ENCODE measurements around the gene NUBPL. TPM values are rescaled to one million over a fixed set of nuclear protein-coding genes. Genes with fewer than 3 reads are reported as not detected.

Gene NUBPL
- total RNA-seq, 1 donor from 2014 or later = 12.5 TPM

DNA sequence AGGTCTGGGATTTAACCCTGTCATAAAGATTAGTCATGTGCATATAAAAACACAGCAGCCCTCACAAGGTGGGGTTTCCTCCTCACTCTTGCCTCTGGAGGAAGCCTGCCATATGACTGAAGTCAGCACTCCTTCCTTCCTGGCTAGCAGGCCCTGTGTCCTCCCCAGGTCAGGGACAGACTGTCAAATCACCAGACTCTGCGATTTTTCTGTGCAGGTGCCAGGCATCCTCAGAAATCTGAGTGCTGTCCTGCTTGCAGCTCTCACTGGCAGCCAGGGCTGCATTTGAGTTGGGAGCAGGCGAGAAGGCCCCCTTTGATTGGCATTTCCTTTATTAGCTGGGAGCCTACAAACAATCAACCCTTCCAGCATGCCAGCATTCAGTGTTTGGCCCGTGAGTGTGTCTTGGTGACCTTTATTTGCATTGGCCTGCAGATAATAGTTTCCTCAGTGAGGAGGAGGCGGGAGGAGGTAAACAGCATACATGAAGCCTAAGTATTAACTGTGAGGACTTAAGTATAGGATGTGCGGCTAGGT is 332.1 kb downstream of the NUBPL start:
- Mint-ChIP-seq H3K4me1 (ENCODE audit: low read depth, unreplicated experiment) (no peaks in the 10 kb centered on the region), H3K4me3 (ENCODE audit: unreplicated experiment) (no peak overlapping the region), H3K36me3 (ENCODE audit: unreplicated experiment) (no peaks in the 10 kb centered on the region), H3K9me3 (ENCODE audit: unreplicated experiment) (peaks cover 1% of the 10 kb centered on the region), H3K27ac (ENCODE audit: unreplicated experiment) (no peak overlapping the region), H3K27me3 (ENCODE audit: unreplicated experiment) (peaks cover 4% of the 10 kb centered on the region)
- DNase-seq = no peak
- TF ChIP-seq, protein P1, sequence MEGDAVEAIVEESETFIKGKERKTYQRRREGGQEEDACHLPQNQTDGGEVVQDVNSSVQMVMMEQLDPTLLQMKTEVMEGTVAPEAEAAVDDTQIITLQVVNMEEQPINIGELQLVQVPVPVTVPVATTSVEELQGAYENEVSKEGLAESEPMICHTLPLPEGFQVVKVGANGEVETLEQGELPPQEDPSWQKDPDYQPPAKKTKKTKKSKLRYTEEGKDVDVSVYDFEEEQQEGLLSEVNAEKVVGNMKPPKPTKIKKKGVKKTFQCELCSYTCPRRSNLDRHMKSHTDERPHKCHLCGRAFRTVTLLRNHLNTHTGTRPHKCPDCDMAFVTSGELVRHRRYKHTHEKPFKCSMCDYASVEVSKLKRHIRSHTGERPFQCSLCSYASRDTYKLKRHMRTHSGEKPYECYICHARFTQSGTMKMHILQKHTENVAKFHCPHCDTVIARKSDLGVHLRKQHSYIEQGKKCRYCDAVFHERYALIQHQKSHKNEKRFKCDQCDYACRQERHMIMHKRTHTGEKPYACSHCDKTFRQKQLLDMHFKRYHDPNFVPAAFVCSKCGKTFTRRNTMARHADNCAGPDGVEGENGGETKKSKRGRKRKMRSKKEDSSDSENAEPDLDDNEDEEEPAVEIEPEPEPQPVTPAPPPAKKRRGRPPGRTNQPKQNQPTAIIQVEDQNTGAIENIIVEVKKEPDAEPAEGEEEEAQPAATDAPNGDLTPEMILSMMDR (IDR thresholded peaks at IDR 0.05; ENCODE audit: partially characterized antibody, unreplicated experiment) = no peak

DNA sequence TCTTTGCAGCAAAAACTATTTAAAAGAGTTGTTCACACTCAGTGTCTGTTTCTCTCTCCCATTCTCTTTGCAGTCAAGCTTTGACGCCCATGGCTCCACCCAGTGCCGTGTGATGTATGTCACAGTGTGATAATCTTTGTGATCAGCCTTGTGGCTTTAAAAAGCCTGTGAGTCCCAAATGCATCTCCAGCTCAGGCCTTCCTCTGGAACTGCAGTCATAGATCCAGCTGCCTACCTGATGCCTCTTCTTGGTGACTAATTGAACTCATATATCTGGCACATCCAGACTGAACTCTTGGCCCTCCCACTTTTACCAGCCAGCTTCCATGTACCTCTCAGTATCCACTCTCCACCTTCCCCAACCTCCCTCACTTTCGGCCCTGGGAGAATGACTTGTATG is 333.1 kb downstream of the NUBPL start:
- Mint-ChIP-seq H3K27me3 (ENCODE audit: unreplicated experiment) (peaks cover 4% of the 10 kb centered on the region), H3K4me1 (ENCODE audit: low read depth, unreplicated experiment) (no peaks in the 10 kb centered on the region), H3K4me3 (ENCODE audit: unreplicated experiment) (no peak overlapping the region), H3K9me3 (ENCODE audit: unreplicated experiment) (no peaks in the 10 kb centered on the region), H3K36me3 (ENCODE audit: unreplicated experiment) (no peaks in the 10 kb centered on the region), H3K27ac (ENCODE audit: unreplicated experiment) (no peak overlapping the region)
- DNase-seq = no peak
- TF ChIP-seq, protein P1 (IDR thresholded peaks at IDR 0.05; ENCODE audit: partially characterized antibody, unreplicated experiment) = no peak

DNA sequence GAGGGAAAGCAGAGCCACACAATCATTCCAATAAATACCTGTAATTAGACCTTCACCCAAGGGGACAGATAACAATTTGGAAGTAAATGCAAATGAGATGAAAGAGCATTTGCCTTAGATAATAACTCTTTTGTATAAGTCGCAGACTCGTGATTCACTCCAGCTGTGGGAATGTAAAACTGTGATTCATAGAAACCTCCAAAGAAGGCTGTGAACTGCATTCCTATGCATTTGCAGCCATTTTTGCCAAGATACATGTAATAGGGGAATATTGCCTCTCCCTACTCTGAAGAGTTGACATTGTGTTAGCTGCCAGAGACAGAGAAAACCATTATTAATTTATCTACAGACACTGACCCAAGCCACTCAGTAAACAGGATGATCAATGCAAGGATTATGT is 334.0 kb downstream of the NUBPL start:
- no peak overlapping the region for H3K27ac Mint-ChIP-seq (ENCODE audit: unreplicated experiment)
- H3K9me3 Mint-ChIP-seq (ENCODE audit: unreplicated experiment) = no peaks in the 10 kb centered on the region
- TF ChIP-seq, protein P1 (IDR thresholded peaks at IDR 0.05; ENCODE audit: partially characterized antibody, unreplicated experiment) = no peak
- no peak for DNase-seq
- no peak overlapping the region for H3K4me3 Mint-ChIP-seq (ENCODE audit: unreplicated experiment)
- peaks cover 4% of the 10 kb centered on the region for H3K27me3 Mint-ChIP-seq (ENCODE audit: unreplicated experiment)
- H3K4me1 Mint-ChIP-seq (ENCODE audit: low read depth, unreplicated experiment) = no peaks in the 10 kb centered on the region
- H3K36me3 Mint-ChIP-seq (ENCODE audit: unreplicated experiment) = no peaks in the 10 kb centered on the region

DNA sequence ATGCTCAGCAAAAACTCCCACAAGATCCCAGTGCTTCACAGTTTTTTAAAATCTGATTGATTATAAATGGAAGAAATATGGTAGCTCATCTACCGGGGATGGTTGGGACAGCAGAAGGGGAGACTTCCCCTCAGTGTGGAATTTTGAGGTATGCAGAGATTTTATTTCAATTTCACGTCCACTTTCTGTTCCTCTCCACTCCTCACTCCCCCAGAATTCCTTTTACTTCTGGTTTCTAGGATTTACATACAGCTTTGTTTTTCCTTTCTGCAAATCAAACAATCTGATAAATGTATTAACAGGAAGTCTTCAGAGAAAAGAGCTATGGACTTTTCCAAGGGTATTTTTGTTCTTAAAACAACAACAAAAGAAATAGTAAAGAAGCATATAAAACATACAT is 334.4 kb downstream of the NUBPL start:
- DNase-seq = no peak
- Mint-ChIP-seq H3K27ac (ENCODE audit: unreplicated experiment) (no peak overlapping the region), H3K9me3 (ENCODE audit: unreplicated experiment) (no peaks in the 10 kb centered on the region), H3K36me3 (ENCODE audit: unreplicated experiment) (no peaks in the 10 kb centered on the region), H3K4me1 (ENCODE audit: low read depth, unreplicated experiment) (no peaks in the 10 kb centered on the region), H3K27me3 (ENCODE audit: unreplicated experiment) (peaks cover 4% of the 10 kb centered on the region), H3K4me3 (ENCODE audit: unreplicated experiment) (no peak overlapping the region)
- TF ChIP-seq, protein P1 (IDR thresholded peaks at IDR 0.05; ENCODE audit: partially characterized antibody, unreplicated experiment) = no peak

DNA sequence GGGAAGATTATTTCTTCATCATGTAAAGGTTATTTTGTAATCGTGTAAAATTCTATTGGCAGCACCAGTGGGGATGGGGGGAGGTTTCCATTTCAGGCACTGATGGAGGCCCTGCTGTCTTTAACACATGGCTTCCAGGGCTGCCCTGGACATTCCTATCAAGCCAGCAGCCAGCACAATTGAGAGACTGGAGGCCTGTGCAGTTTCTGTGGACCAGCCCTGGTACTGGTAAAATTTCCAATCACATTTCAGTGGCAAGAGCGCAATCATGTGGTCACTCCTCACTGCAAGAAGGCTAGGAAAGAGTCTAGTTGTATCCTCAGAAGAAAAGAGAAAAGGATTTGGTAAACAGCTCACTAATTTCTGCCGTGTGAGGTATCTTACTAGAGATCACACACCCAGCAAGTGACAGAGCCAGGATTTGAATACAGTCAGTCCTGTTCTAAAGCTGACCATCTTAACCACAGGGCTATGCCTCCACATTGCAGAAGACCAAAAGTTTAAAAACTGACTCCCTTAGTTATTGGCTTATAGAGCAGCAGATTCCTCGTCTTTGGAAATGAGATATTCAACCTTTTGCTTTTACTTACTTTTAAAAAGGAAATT is 336.5 kb downstream of the NUBPL start:
- Mint-ChIP-seq H3K9me3 (ENCODE audit: unreplicated experiment) (no peaks in the 10 kb centered on the region), H3K27ac (ENCODE audit: unreplicated experiment) (no peak overlapping the region), H3K4me1 (ENCODE audit: low read depth, unreplicated experiment) (no peaks in the 10 kb centered on the region), H3K4me3 (ENCODE audit: unreplicated experiment) (no peak overlapping the region), H3K36me3 (ENCODE audit: unreplicated experiment) (no peaks in the 10 kb centered on the region), H3K27me3 (ENCODE audit: unreplicated experiment) (peaks cover 4% of the 10 kb centered on the region)
- no peak for DNase-seq
- TF ChIP-seq, protein P1 (IDR thresholded peaks at IDR 0.05; ENCODE audit: partially characterized antibody, unreplicated experiment) = no peak

All from glutamatergic neuron (in vitro differentiated cells).